HepG2 (cell line): ENCODE measurements around the gene NUDT6.

ENCODE experiments used
- DPF2 ChIP-seq: sonication (generic); formaldehyde crosslinking; IDR thresholded peaks from 2 replicates; pipeline ENCODE4 v1.4.0; 2020; ENCODE audit warnings: mild to moderate bottlenecking, low read depth, missing genetic modification reagents, borderline replicate concordance
- MEIS2 ChIP-seq: sonication (generic); formaldehyde crosslinking; IDR thresholded peaks from 2 replicates; pipeline ENCODE4 v1.9.0; 2021; ENCODE audit warnings: mild to moderate bottlenecking, missing genetic modification reagents
- ZNF207 ChIP-seq: fragments of 450-650 bp; IDR thresholded peaks from 2 replicates; pipeline ENCODE4 v1.6.1; 2016; ENCODE audit warnings: antibody characterized with exemption, borderline replicate concordance
- ZNF75D ChIP-seq: sonication (generic); formaldehyde crosslinking; IDR thresholded peaks from 2 replicates; pipeline ENCODE4 v1.8.1; 2023; ENCODE audit warnings: missing genetic modification reagents, mild to moderate bottlenecking, borderline replicate concordance
- TF ChIP-seq, protein P1 (sequence below): sonication (generic); formaldehyde crosslinking; IDR thresholded peaks from 2 replicates; pipeline ENCODE4 v1.8.1; 2022; ENCODE audit warnings: mild to moderate bottlenecking, missing genetic modification reagents

DNA sequence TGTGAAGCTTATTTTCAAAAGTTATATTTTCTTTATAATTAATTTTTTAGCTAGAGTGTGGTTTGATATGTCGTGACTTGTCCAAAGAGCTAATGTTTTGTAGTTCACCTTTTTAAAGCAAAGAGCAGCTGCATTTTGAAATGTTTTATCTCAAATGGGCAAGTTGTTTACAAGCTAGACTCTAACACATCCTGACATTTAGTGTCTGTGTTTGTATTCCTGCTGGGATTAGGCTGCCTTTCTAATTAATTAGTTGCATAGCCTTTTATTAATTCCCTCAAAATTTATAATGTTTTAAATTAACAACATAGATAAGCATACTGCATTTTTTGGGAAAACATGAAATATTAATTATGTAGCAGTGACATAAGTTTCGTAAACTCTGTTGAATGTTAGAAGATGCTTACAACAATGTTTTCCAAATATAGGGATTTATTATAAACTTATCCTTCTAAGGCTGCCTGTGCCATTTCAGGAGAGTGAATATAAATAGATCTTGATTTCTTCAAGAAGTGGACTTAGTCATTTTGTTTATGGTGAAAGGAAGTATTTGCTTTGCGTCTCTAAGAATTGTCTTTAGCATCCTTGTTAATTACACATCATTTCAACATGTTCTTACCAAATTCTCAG, 37.7 kb upstream of the NUDT6 start:
- TF ChIP-seq ZNF75D, result no peak
- no peak for TF ChIP-seq DPF2
- TF ChIP-seq MEIS2 (CRISPR knock-in tag), result no peak
- TF ChIP-seq, protein P1, sequence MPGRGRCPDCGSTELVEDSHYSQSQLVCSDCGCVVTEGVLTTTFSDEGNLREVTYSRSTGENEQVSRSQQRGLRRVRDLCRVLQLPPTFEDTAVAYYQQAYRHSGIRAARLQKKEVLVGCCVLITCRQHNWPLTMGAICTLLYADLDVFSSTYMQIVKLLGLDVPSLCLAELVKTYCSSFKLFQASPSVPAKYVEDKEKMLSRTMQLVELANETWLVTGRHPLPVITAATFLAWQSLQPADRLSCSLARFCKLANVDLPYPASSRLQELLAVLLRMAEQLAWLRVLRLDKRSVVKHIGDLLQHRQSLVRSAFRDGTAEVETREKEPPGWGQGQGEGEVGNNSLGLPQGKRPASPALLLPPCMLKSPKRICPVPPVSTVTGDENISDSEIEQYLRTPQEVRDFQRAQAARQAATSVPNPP (CRISPR knock-in tag), result no peak
- no peak for TF ChIP-seq ZNF207
